ENCODE measurements around the gene FAM124A. TPM values are rescaled to one million over a fixed set of nuclear protein-coding genes. Genes with fewer than 3 reads are reported as not detected.
A peak's percentile ranks its signal among the peaks of the same experiment; 100 is the strongest.

Gene FAM124A
- total RNA-seq, 1 experiment from 2014 or later: 3.1 TPM

DNA sequence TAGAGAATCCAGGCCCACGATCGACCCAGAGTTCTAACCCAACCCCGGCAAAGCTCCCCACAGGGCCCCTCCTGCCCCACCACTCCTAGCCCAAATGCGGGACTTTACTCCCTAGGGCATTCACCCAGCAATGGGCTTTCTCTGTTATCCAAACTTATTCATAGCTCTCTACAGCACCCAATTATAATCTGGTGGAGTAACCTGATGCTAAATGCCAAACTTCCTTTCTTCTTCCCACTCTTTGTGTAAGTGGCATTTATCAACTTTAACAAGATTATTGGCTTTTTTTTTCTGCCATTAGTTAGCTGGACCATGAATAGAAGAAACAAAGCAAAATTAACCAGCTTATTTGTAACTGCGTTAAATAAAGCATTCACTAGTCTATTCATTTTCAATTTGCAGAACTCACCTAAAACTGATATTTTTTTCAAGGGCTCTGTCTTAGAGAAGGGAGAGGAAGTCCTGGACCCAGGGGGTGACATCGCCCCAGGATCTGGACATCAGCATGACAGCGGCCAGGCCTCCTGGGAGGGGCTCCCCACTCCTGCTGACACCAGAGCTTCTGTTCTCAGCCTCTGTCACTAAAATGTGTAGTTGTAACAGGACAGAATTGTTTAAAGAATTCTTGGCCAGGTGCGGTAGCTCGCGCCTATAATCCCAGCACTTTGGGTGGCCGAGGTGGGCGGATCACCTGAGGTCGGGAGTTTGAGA is 1.5 kb downstream of the FAM124A start:
- DNase-seq (ENCODE audit: low read depth, low spot score) (no peak), ATAC-seq (no peak)
- H2AFZ ChIP-seq (ENCODE audit: low read depth, low read length, poor library complexity, severe bottlenecking): no peak overlapping the region
- no peaks in the 10 kb centered on the region for H3K9me3 ChIP-seq (ENCODE audit: control insufficient read depth in 1 of 2, insufficient read depth in 1 of 2, low read depth in 1 of 2, low read length in 2 of 2)
- 0 out of 2 replicates have a peak overlapping the region, but pooled peaks have one; percentile 92 for H3K4me2 ChIP-seq (ENCODE audit: low read length)
- H3K9me2 ChIP-seq (ENCODE audit: insufficient read depth): no peaks in the 10 kb centered on the region
- ChIA-PET POLR2A (no interaction called here), RAD21 (ENCODE audit: low non-redundant PET in 1 of 2, low total read pairs in 2 of 2, uncharacterized antibody in 2 of 2, unreplicated experiment in 2 of 2) (no interaction called here), CTCF (interaction anchor here (1.1 to 1.3 kb wide), 3 partner anchors 63 to 98 kb away, joined by 3 to 7 read pairs (median 4); no protein-coding TSS in a partner anchor)
- H3K79me2 ChIP-seq (ENCODE audit: insufficient read depth, low read length): no peaks in the 10 kb centered on the region
- H4K20me1 ChIP-seq (ENCODE audit: insufficient read depth): no peaks in the 10 kb centered on the region
- no peak overlapping the region for H3K9ac ChIP-seq (ENCODE audit: low read length)
- TF ChIP-seq ZNF274 (IDR thresholded peaks at IDR 0.05; ENCODE audit: low read depth, low read length) (no peak), EZH2phosphoT487 (IDR thresholded peaks at IDR 0.05; ENCODE audit: borderline replicate concordance) (no peak), ZFX (IDR thresholded peaks at IDR 0.05) (no peak), JUND (IDR thresholded peaks at IDR 0.05) (no peak), CEBPB (IDR thresholded peaks at IDR 0.05; ENCODE audit: low read depth) (no peak), SRF (IDR thresholded peaks at IDR 0.05; ENCODE audit: low read depth) (no peak), SIN3A (IDR thresholded peaks at IDR 0.05; ENCODE audit: low read depth) (no peak), POLR2AphosphoS5 (IDR thresholded peaks at IDR 0.05; ENCODE audit: low read depth, low read length) (no peak), SP1 (IDR thresholded peaks at IDR 0.05; ENCODE audit: low read depth) (no peak), POLR2A (IDR thresholded peaks at IDR 0.05; ENCODE audit: borderline replicate concordance, extremely low read depth, insufficient read depth, insufficient read length) (no peak), CBX3 (IDR thresholded peaks at IDR 0.05; ENCODE audit: low read depth) (no peak), FOSL1 (IDR thresholded peaks at IDR 0.05; ENCODE audit: low read depth) (no peak), ELF1 (IDR thresholded peaks at IDR 0.05; ENCODE audit: borderline replicate concordance, low read depth) (no peak), EGR1 (IDR thresholded peaks at IDR 0.05; ENCODE audit: low read depth) (no peak)
- TF ChIP-seq, protein P1, sequence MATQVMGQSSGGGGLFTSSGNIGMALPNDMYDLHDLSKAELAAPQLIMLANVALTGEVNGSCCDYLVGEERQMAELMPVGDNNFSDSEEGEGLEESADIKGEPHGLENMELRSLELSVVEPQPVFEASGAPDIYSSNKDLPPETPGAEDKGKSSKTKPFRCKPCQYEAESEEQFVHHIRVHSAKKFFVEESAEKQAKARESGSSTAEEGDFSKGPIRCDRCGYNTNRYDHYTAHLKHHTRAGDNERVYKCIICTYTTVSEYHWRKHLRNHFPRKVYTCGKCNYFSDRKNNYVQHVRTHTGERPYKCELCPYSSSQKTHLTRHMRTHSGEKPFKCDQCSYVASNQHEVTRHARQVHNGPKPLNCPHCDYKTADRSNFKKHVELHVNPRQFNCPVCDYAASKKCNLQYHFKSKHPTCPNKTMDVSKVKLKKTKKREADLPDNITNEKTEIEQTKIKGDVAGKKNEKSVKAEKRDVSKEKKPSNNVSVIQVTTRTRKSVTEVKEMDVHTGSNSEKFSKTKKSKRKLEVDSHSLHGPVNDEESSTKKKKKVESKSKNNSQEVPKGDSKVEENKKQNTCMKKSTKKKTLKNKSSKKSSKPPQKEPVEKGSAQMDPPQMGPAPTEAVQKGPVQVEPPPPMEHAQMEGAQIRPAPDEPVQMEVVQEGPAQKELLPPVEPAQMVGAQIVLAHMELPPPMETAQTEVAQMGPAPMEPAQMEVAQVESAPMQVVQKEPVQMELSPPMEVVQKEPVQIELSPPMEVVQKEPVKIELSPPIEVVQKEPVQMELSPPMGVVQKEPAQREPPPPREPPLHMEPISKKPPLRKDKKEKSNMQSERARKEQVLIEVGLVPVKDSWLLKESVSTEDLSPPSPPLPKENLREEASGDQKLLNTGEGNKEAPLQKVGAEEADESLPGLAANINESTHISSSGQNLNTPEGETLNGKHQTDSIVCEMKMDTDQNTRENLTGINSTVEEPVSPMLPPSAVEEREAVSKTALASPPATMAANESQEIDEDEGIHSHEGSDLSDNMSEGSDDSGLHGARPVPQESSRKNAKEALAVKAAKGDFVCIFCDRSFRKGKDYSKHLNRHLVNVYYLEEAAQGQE (IDR thresholded peaks at IDR 0.05; ENCODE audit: low read depth): no peak
- TF ChIP-seq, protein P2, sequence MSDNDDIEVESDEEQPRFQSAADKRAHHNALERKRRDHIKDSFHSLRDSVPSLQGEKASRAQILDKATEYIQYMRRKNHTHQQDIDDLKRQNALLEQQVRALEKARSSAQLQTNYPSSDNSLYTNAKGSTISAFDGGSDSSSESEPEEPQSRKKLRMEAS (IDR thresholded peaks at IDR 0.05): no peak
- TF ChIP-seq, protein P3, sequence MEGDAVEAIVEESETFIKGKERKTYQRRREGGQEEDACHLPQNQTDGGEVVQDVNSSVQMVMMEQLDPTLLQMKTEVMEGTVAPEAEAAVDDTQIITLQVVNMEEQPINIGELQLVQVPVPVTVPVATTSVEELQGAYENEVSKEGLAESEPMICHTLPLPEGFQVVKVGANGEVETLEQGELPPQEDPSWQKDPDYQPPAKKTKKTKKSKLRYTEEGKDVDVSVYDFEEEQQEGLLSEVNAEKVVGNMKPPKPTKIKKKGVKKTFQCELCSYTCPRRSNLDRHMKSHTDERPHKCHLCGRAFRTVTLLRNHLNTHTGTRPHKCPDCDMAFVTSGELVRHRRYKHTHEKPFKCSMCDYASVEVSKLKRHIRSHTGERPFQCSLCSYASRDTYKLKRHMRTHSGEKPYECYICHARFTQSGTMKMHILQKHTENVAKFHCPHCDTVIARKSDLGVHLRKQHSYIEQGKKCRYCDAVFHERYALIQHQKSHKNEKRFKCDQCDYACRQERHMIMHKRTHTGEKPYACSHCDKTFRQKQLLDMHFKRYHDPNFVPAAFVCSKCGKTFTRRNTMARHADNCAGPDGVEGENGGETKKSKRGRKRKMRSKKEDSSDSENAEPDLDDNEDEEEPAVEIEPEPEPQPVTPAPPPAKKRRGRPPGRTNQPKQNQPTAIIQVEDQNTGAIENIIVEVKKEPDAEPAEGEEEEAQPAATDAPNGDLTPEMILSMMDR (IDR thresholded peaks at IDR 0.05 in 2 of 3, conservative IDR thresholded peaks at IDR 0.05 in 1 of 3; ENCODE audit: borderline replicate concordance in 1 of 3, insufficient read depth in 1 of 3, low read depth in 2 of 3, low read length in 2 of 3): no peak
- TF ChIP-seq, protein P4, sequence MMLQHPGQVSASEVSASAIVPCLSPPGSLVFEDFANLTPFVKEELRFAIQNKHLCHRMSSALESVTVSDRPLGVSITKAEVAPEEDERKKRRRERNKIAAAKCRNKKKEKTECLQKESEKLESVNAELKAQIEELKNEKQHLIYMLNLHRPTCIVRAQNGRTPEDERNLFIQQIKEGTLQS (IDR thresholded peaks at IDR 0.05): no peak
- H3K36me3 ChIP-seq (ENCODE audit: control insufficient read depth in 1 of 2, insufficient read depth in 2 of 2, low read length in 2 of 2): no peaks in the 10 kb centered on the region
- H3K27me3 ChIP-seq (ENCODE audit: insufficient read depth, low read length): no peaks in the 10 kb centered on the region
- TSS peak; percentile 58 for BruUV-seq (replicated peaks)
- H3K27ac ChIP-seq (ENCODE audit: low read depth, low read length): no peak overlapping the region
- peaks cover 4 to 14% of the 10 kb centered on the region in 2 experiments; a peak in 3 of 4 replicates for H3K4me1 ChIP-seq (ENCODE audit: control insufficient read depth in 1 of 2, insufficient read depth in 2 of 2, low read length in 2 of 2)
- no peak overlapping the region for H3K4me3 ChIP-seq (replicated peaks in 1 of 2; ENCODE audit: low read depth in 1 of 2, low read length in 2 of 2)
- intact Hi-C loops (cut with micrococcal nuclease): loop anchor here (5.0 kb wide), 1 partner anchor 574 kb away; no protein-coding TSS in a partner anchor
